Fibroblast of the aortic adventitia (primary cell): ENCODE results near the gene CCDC32. TPM values are rescaled to one million over a fixed set of nuclear protein-coding genes. Genes with fewer than 3 reads are reported as not detected.

ENCODE experiments used
- DNase-seq: peaks from one replicate; pipeline ENCODE4 v3.0.0-alpha.2; 2010; ENCODE audit warnings: low read depth
- H3K4me3 ChIP-seq: 2 replicates; pipeline ENCODE4 v1.5.1; 2011; ENCODE audit warnings: low read depth, mild to moderate bottlenecking, control low read depth, low read length, moderate library complexity
- CTCF ChIP-seq: IDR thresholded peaks from 2 replicates; pipeline ENCODE4 v1.5.1; 2011; ENCODE audit warnings: mild to moderate bottlenecking, low read length, control low read depth, inconsistent platforms; ENCODE audit not compliant: insufficient read depth
- total RNA-seq: library from RNA; depleted of rRNA; stranded (reverse); fragments of >200 nt; gene quantifications from 2 replicates; pipeline ENCODE4 v1.2.3, GENCODE V29; 2012; ENCODE audit warnings: low replicate concordance

CCDC32 gene
- total RNA-seq, 1 donor, result 24.0 TPM

GRCh38 chr15:40569129-40569953, 4.5 kb upstream of the CCDC32 start, which contains the start of gene RPUSD2:
Gene RPUSD2, plus strand, starts transcription at chr15:40569299. Its CDS starts 39 bp downstream, at chr15:40569338.
- DNase-seq, result peak; percentile 87
- no peak for TF ChIP-seq CTCF
- H3K4me3 ChIP-seq, result peak within 1 kb of the TSS; percentile 99

GRCh38 chr15:40567111-40567510, 2.3 kb upstream of the CCDC32 start:
- peak; percentile 5 for DNase-seq
- peak; percentile 35 for TF ChIP-seq CTCF
- no peak overlapping the region for H3K4me3 ChIP-seq

- no peak for DNase-seq
- no peak for TF ChIP-seq CTCF
- H3K4me3 ChIP-seq, result peak overlapping the region; percentile 80
Measured at GRCh38 chr15:40565333-40566238, 744 bp upstream of the CCDC32 start.

GRCh38 chr15:40563426-40563825, 1.4 kb downstream of the CCDC32 start:
- H3K4me3 ChIP-seq, result no peak overlapping the region
- no peak for DNase-seq
- no peak for TF ChIP-seq CTCF

GRCh38 chr15:40562691-40563090, 2.2 kb downstream of the CCDC32 start:
- no peak for TF ChIP-seq CTCF
- no peak overlapping the region for H3K4me3 ChIP-seq
- peak; percentile 71 for DNase-seq

- H3K4me3 ChIP-seq, result no peak overlapping the region
- DNase-seq, result no peak
- no peak for TF ChIP-seq CTCF
Measured at GRCh38 chr15:40558952-40559742, 5.7 kb downstream of the CCDC32 start.
